Hematopoietic multipotent progenitor cell treated with erythropoietin and hydrocortisone succinate and interleukin-3 and kit ligand, for 4 days (in vitro differentiated cells): ENCODE measurements around the gene SMIM33.
A peak's percentile ranks its signal among the peaks of the same experiment; 100 is the strongest.
"Not testable (repeated sequence)": the region's sequence is repeated elsewhere in the genome, so short reads cannot be mapped to it uniquely, and the experiment has no call there.

Experiments
- DNase-seq: peaks from one replicate; pipeline ENCODE4 v3.0.0-alpha.2; 2015

Gene SMIM33

GRCh38 chr5:139486201-139486600 lies 15.4 kb downstream of the SMIM33 start:
- DNase-seq: no peak

GRCh38 chr5:139488260-139488659 lies 17.5 kb downstream of the SMIM33 start:
- peak; percentile 44 for DNase-seq

- no peak for DNase-seq
These were observed 21.9 kb downstream of the SMIM33 start for GRCh38 chr5:139492700-139493192.

GRCh38 chr5:139494256-139494655 lies 23.5 kb downstream of the SMIM33 start:
- DNase-seq: no peak

GRCh38 chr5:139494832-139495231 lies 24.0 kb downstream of the SMIM33 start:
- no peak for DNase-seq

- DNase-seq: peak; percentile 74
These were observed 25.0 kb downstream of the SMIM33 start for GRCh38 chr5:139495638-139496435.

GRCh38 chr5:139501381-139501780 lies 30.6 kb downstream of the SMIM33 start:
- peak; percentile 31 for DNase-seq

GRCh38 chr5:139503036-139503817 lies 32.4 kb downstream of the SMIM33 start:
- not testable (repeated sequence) for DNase-seq

GRCh38 chr5:139503879-139504278 lies 33.1 kb downstream of the SMIM33 start:
- DNase-seq: not testable (repeated sequence)

GRCh38 chr5:139504722-139505121 lies 33.9 kb downstream of the SMIM33 start:
- DNase-seq: not testable (repeated sequence)

- DNase-seq: peak; percentile 53
These were observed 42.1 kb downstream of the SMIM33 start for GRCh38 chr5:139512786-139513390.

GRCh38 chr5:139513434-139513833 lies 42.6 kb downstream of the SMIM33 start:
- DNase-seq: peak; percentile 93

- no peak for DNase-seq
These were observed 43.2 kb downstream of the SMIM33 start for GRCh38 chr5:139513852-139514485.

GRCh38 chr5:139514486-139514856 lies 43.7 kb downstream of the SMIM33 start:
- DNase-seq: no peak

- DNase-seq: peak; percentile 94
These were observed 47.1 kb downstream of the SMIM33 start for GRCh38 chr5:139517683-139518564.
